H1 (cell line): ENCODE measurements around the gene TOB1. TPM values are rescaled to one million over a fixed set of nuclear protein-coding genes. Genes with fewer than 3 reads are reported as not detected.
A peak's percentile ranks its signal among the peaks of the same experiment; 100 is the strongest.

Source experiments
- CTCF ChIA-PET: fragments of 300-600 bp; sonication (Branson Sonifier 250); formaldehyde crosslinking; loops from one replicate; lab custom pipeline; 2021; ENCODE audit not compliant: partially characterized antibody; lab: Charles Lee
- POLR2A ChIA-PET: fragments of 300-600 bp; sonication (Branson Sonifier 250); formaldehyde crosslinking; loops from one replicate; lab custom pipeline; 2021; ENCODE audit warnings: inconsistent platforms; ENCODE audit not compliant: partially characterized antibody; lab: Charles Lee
- DNase-seq, 2 experiments: peaks; one replicate each; pipeline versions ENCODE4 v3.0.0 to v3.0.0-alpha.2; 2010 to 2022; ENCODE audit warnings: low spot score in 2 of 2, low read depth in 1 of 2, mixed read lengths in 1 of 2
- FAIRE-seq: peaks from 2 replicates; lab custom pipeline; 2011; peaks lifted over from hg19 to GRCh38; lab: Jason Lieb, UNC
- H2AFZ ChIP-seq: 2 replicates; pipeline ENCODE4 v1.8.1; 2012; ENCODE audit warnings: low read length, inconsistent platforms
- H2AK5ac ChIP-seq: 2 replicates; pipeline ENCODE4 v1.6.1; 2013; ENCODE audit warnings: low read depth, low read length
- H2BK120ac ChIP-seq: replicated peaks from 2 replicates; pipeline ENCODE3; 2013; ENCODE audit warnings: low read depth, low read length, inconsistent platforms
- H2BK12ac ChIP-seq: 2 replicates; pipeline ENCODE4 v1.6.1; 2013; ENCODE audit warnings: low read depth, low read length
- H2BK15ac ChIP-seq: 2 replicates; pipeline ENCODE4 v1.6.1; 2013; ENCODE audit warnings: low read length
- H2BK20ac ChIP-seq: 2 replicates; pipeline ENCODE4 v1.6.1; 2013; ENCODE audit warnings: low read length
- H2BK5ac ChIP-seq: 2 replicates; pipeline ENCODE4 v1.6.1; 2013; ENCODE audit warnings: low read depth, low read length
- H3K14ac ChIP-seq: 2 replicates; pipeline ENCODE4 v1.6.1; 2013; ENCODE audit warnings: inconsistent platforms; ENCODE audit not compliant: insufficient read length
- H3K18ac ChIP-seq: 2 replicates; pipeline ENCODE4 v1.6.1; 2013; ENCODE audit warnings: low read length; ENCODE audit errors: extremely low read depth
- H3K23ac ChIP-seq: 2 replicates; pipeline ENCODE4 v1.6.1; 2013; ENCODE audit warnings: inconsistent platforms; ENCODE audit not compliant: insufficient read length
- H3K23me2 ChIP-seq: 2 replicates; pipeline ENCODE4 v1.6.1; 2013; ENCODE audit warnings: low read depth, low read length
- H3K27ac ChIP-seq: 2 replicates; pipeline ENCODE4 v1.6.1; 2011; ENCODE audit warnings: low read depth, low read length, inconsistent platforms
- H3K27me3 ChIP-seq, 4 experiments: replicated peaks in 1 of 4; 1 replicate in 1 of 4; 2 replicates in 3 of 4; pipeline versions ENCODE4 v1.6.1 to v1.8.1; 2011 to 2013; ENCODE audit warnings: low read length in 3 of 4, mild to moderate bottlenecking in 3 of 4, inconsistent platforms in 2 of 4, mixed read lengths in 2 of 4, moderate library complexity in 1 of 4; ENCODE audit not compliant: control insufficient read depth in 3 of 4, insufficient read depth in 3 of 4; ENCODE audit errors: extremely low read depth in 1 of 4
- H3K36me3 ChIP-seq, 4 experiments: 2 replicates each; pipeline versions ENCODE4 v1.6.1 to v1.8.1; 2011 to 2013; ENCODE audit warnings: mild to moderate bottlenecking in 4 of 4, low read length in 3 of 4, moderate library complexity in 2 of 4, control low read depth in 1 of 4, inconsistent platforms in 1 of 4; ENCODE audit not compliant: insufficient read depth in 4 of 4, control insufficient read depth in 2 of 4
- H3K4ac ChIP-seq: replicated peaks from 2 replicates; pipeline ENCODE3; 2013; ENCODE audit warnings: low read length, low read depth, mixed read lengths, inconsistent platforms; ENCODE audit not compliant: insufficient read length
- H3K4me1 ChIP-seq, 4 experiments: replicated peaks in 1 of 4; 1 replicate in 1 of 4; 2 replicates in 3 of 4; pipeline versions ENCODE4 v1.6.1 to v1.8.1; 2011 to 2013; ENCODE audit warnings: low read length in 3 of 4, inconsistent platforms in 2 of 4, mixed read lengths in 1 of 4; ENCODE audit not compliant: insufficient read depth in 4 of 4, control insufficient read depth in 3 of 4
- H3K4me2 ChIP-seq, 2 experiments: 2 replicates each; pipeline versions ENCODE4 v1.6.1 to v1.8.1; 2011 to 2013; ENCODE audit warnings: low read depth in 2 of 2, low read length in 2 of 2, control low read depth in 1 of 2, inconsistent platforms in 1 of 2, mild to moderate bottlenecking in 1 of 2; ENCODE audit not compliant: insufficient read depth in 1 of 2
- H3K4me3 ChIP-seq, 4 experiments: fragments of 200-600, 300-600 bp in 1 of 4; sonication (generic), shearing (Covaris generic), sonication (Bioruptor Twin) in 1 of 4; 2 replicates each; pipeline versions ENCODE4 v1.5.1 to v1.8.1; 2011 to 2016; ENCODE audit warnings: low read length in 4 of 4, low read depth in 3 of 4, control low read depth in 2 of 4, inconsistent platforms in 2 of 4, mild to moderate bottlenecking in 2 of 4, mixed read lengths in 1 of 4, moderate library complexity in 1 of 4; ENCODE audit not compliant: insufficient read depth in 2 of 4; ENCODE audit errors: extremely low read depth in 1 of 4
- H3K56ac ChIP-seq: replicated peaks from 2 replicates; pipeline ENCODE3; 2013; ENCODE audit warnings: low read depth, mild to moderate bottlenecking, mixed read lengths, low read length, inconsistent platforms; ENCODE audit not compliant: insufficient read length
- H3K79me1 ChIP-seq: 2 replicates; pipeline ENCODE4 v1.6.1; 2013; ENCODE audit warnings: low read depth, low read length, control low read depth
- H3K79me2 ChIP-seq, 2 experiments: 2 replicates each; pipeline versions ENCODE4 v1.6.1 to v1.8.1; 2012 to 2013; ENCODE audit warnings: low read length in 2 of 2, mild to moderate bottlenecking in 2 of 2, inconsistent platforms in 1 of 2; ENCODE audit not compliant: insufficient read depth in 2 of 2, control insufficient read depth in 1 of 2
- H3K9ac ChIP-seq, 4 experiments: replicated peaks in 1 of 4; 1 replicate in 1 of 4; 2 replicates in 3 of 4; pipeline versions ENCODE4 v1.6.1 to v1.8.1; 2011 to 2013; ENCODE audit warnings: low read depth in 3 of 4, low read length in 3 of 4, control low read depth in 2 of 4, mild to moderate bottlenecking in 2 of 4, moderate library complexity in 2 of 4, inconsistent platforms in 1 of 4; ENCODE audit errors: extremely low read depth in 1 of 4
- H3K9me3 ChIP-seq, 2 experiments: 2 replicates each; pipeline versions ENCODE4 v1.6.1 to v1.8.1; 2012 to 2013; ENCODE audit warnings: mild to moderate bottlenecking in 2 of 2, moderate library complexity in 2 of 2, control low read depth in 1 of 2, inconsistent platforms in 1 of 2, low read depth in 1 of 2, low read length in 1 of 2, mixed read lengths in 1 of 2; ENCODE audit not compliant: insufficient read depth in 2 of 2
- H4K20me1 ChIP-seq, 2 experiments: replicated peaks in 1 of 2; 2 replicates each; pipeline versions ENCODE3 to v1.8.1; 2011 to 2013; ENCODE audit warnings: inconsistent platforms in 2 of 2, low read length in 2 of 2, mild to moderate bottlenecking in 1 of 2; ENCODE audit not compliant: insufficient read depth in 2 of 2, control insufficient read depth in 1 of 2
- H4K5ac ChIP-seq: 2 replicates; pipeline ENCODE4 v1.6.1; 2013; ENCODE audit warnings: low read length, low read depth, mixed read lengths, inconsistent platforms; ENCODE audit not compliant: insufficient read length
- H4K8ac ChIP-seq: 2 replicates; pipeline ENCODE4 v1.8.0; 2013; ENCODE audit warnings: mild to moderate bottlenecking, moderate library complexity, low read length, inconsistent platforms; ENCODE audit not compliant: insufficient read depth; ENCODE audit errors: extremely low read depth
- H4K91ac ChIP-seq: replicated peaks from 2 replicates; pipeline ENCODE3; 2013; ENCODE audit warnings: low read length, mixed read lengths, inconsistent platforms; ENCODE audit not compliant: insufficient read length
- CHD1 ChIP-seq: IDR thresholded peaks from 2 replicates; pipeline ENCODE4 v1.6.1; 2012; ENCODE audit warnings: low read depth, low read length, improper control_type of control experiment
- CHD2 ChIP-seq: IDR thresholded peaks from 2 replicates; pipeline ENCODE4 v1.6.1; 2012; ENCODE audit warnings: low read length, improper control_type of control experiment
- JUND ChIP-seq: IDR thresholded peaks from 2 replicates; pipeline ENCODE4 v1.6.1; 2011; ENCODE audit warnings: mild to moderate bottlenecking, improper control_type of control experiment, low read length
- KDM5A ChIP-seq: fragments of 200-600 bp; IDR thresholded peaks from 2 replicates; pipeline ENCODE4 v1.7.1; 2012; ENCODE audit warnings: mild to moderate bottlenecking, low read length, inconsistent platforms, mixed read lengths
- PHF8 ChIP-seq: fragments of 200-600 bp; sonication (generic); conservative IDR thresholded peaks from 2 replicates; pipeline ENCODE4 v1.7.1; 2012; ENCODE audit warnings: low read depth, mild to moderate bottlenecking, inconsistent platforms, low read length, moderate library complexity
- POU5F1 ChIP-seq: IDR thresholded peaks from 2 replicates; pipeline ENCODE4 v1.6.1; 2011; ENCODE audit warnings: low read depth, mild to moderate bottlenecking, low read length, moderate library complexity
- SIRT6 ChIP-seq: IDR thresholded peaks from one replicate; pipeline ENCODE4 v1.7.1; 2012; ENCODE audit warnings: low read length, inconsistent platforms
- SP1 ChIP-seq: IDR thresholded peaks from 2 replicates; pipeline ENCODE4 v1.6.1; 2011; ENCODE audit warnings: low read depth, low read length
- TAF1 ChIP-seq: IDR thresholded peaks from 2 replicates; pipeline ENCODE4 v1.6.1; 2011; ENCODE audit warnings: mild to moderate bottlenecking, low read depth, low read length
- YY1 ChIP-seq: IDR thresholded peaks from 2 replicates; pipeline ENCODE4 v1.6.1; 2011; ENCODE audit warnings: low read depth, mild to moderate bottlenecking, low read length
- ZNF274 ChIP-seq: IDR thresholded peaks from 2 replicates; pipeline ENCODE4 v1.7.0; 2012; ENCODE audit warnings: low read length, borderline replicate concordance; ENCODE audit errors: extremely low read depth
- WGBS, 2 experiments: shearing (Covaris generic) in 1 of 2; methylation state at CpG; one replicate each; pipeline versions ENCODE4 v1.1.6 to v1.1.7; 2013 to 2015; ENCODE audit warnings: low lambda C conversion rate in 2 of 2, mixed read lengths in 2 of 2, inconsistent platforms in 1 of 2, low coverage in 1 of 2, missing lambda C conversion rate in 1 of 2; ENCODE audit not compliant: insufficient replicate concordance in 2 of 2, insufficient coverage in 1 of 2, insufficient read length in 1 of 2; ENCODE audit errors: extremely low coverage in 1 of 2, missing lambda C conversion rate in 1 of 2; 5-methylcytosine and 5-hydroxymethylcytosine counted together
- polyA plus RNA-seq, 7 experiments: library from polyadenylated mRNA; depleted of rRNA in 3 of 7; stranded (reverse) in 5 of 7; unstranded in 2 of 7; fragments of >200 nt in 5 of 7; fragments of 200-250 nt in 2 of 7; gene quantifications; 1 replicate in 5 of 7; 2 replicates in 1 of 7; 4 replicates in 1 of 7; pipeline versions ENCODE4 v1.2.1 to v1.2.3, GENCODE V29; 2011 to 2013; ENCODE audit warnings: missing spikeins in 2 of 7, mixed read lengths in 2 of 7
- total RNA-seq: library from RNA; stranded (reverse); fragmentation: NEBNext Ultra II Directional; extraction: Animal tissue kit (Norgen Biotek cat#: 25700); gene quantifications from 2 replicates; pipeline ENCODE4 v1.2.1, GENCODE V29; 2021
- TF ChIP-seq, protein P1 (sequence below): IDR thresholded peaks from 2 replicates; pipeline ENCODE4 v1.6.1; 2012; ENCODE audit warnings: inconsistent platforms
- TF ChIP-seq, protein P2 (sequence below): IDR thresholded peaks from 2 replicates; pipeline ENCODE4 v1.6.1; 2012; ENCODE audit warnings: inconsistent platforms

Gene TOB1
- total and polyA plus RNA-seq, 2 of the 8 experiments (the other 6 are each of a cell fraction or from before 2014, with no cell fraction given), result 14.4 to 20.8 TPM

- Histone ChIP-seq H3K56ac (no peak overlapping the region), H4K5ac (no peak overlapping the region), H3K36me3 (no peaks in the 10 kb centered on the region), H3K27ac (no peak overlapping the region), H4K20me1 (no peaks in the 10 kb centered on the region), H3K4me1 (peaks cover 0 to 13% (median 7%) of the 10 kb centered on the region in 4 experiments; a peak in 5 of 7 replicates), H3K4me2 (no peak overlapping the region), H3K18ac (no peak overlapping the region; the same call in 1 of the 2 replicates), H2BK120ac (no peak overlapping the region), H3K14ac (no peak overlapping the region), H2AK5ac (no peak overlapping the region), H3K9me3 (no peaks in the 10 kb centered on the region), H2BK5ac (no peak overlapping the region), H3K4ac (no peak overlapping the region), H3K9ac (no peak overlapping the region), H2AFZ (no peak overlapping the region), H3K27me3 (no peaks in the 10 kb centered on the region), H3K79me1 (no peaks in the 10 kb centered on the region), H3K23ac (no peak overlapping the region), H3K23me2 (no peaks in the 10 kb centered on the region), H3K4me3 (no peak overlapping the region), H4K8ac (peak overlapping the region; percentile 90), H2BK20ac (no peak overlapping the region), H3K79me2 (no peaks in the 10 kb centered on the region), H2BK15ac (0 out of 2 replicates have a peak overlapping the region, but pooled peaks have one; percentile 53), H4K91ac (no peak overlapping the region), H2BK12ac (no peak overlapping the region)
- 89% methylated on average over 27 of the region's 29 CpGs; no CpG with 5 or more reads in 1 of the 2 experiments for WGBS, 2 experiments
- POLR2A ChIA-PET, result interaction anchor here (1.0 to 1.6 kb wide), 2 partner anchors 26 to 57 kb away, joined by 4 read pairs; partner anchors contain the start of gene TOB1
- DNase-seq, result no peak
- no peak for FAIRE-seq
- CTCF ChIA-PET, result interaction anchor here (0.7 to 31.7 kb wide), 14 partner anchors 9 to 109 kb away, joined by 3 to 735 read pairs (median 36); no protein-coding TSS in a partner anchor
- TF ChIP-seq SP1 (no peak), YY1 (no peak), KDM5A (no peak), SIRT6 (no peak), POU5F1 (no peak), CHD1 (no peak), JUND (no peak), TAF1 (no peak), ZNF274 (no peak), PHF8 (no peak), CHD2 (no peak)
- TF ChIP-seq, protein P1, sequence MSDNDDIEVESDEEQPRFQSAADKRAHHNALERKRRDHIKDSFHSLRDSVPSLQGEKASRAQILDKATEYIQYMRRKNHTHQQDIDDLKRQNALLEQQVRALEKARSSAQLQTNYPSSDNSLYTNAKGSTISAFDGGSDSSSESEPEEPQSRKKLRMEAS, result no peak
- TF ChIP-seq, protein P2, sequence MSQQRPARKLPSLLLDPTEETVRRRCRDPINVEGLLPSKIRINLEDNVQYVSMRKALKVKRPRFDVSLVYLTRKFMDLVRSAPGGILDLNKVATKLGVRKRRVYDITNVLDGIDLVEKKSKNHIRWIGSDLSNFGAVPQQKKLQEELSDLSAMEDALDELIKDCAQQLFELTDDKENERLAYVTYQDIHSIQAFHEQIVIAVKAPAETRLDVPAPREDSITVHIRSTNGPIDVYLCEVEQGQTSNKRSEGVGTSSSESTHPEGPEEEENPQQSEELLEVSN, result no peak
These were observed 26.4 kb downstream of the TOB1 start for GRCh38 chr17:50839591-50840310.
